ENCODE results near the gene TMEM214.

Gene TMEM214

GRCh38 chr2:27076323-27076722 is 43.6 kb downstream of the TMEM214 start:
- Histone ChIP-seq H4K20me1 (ENCODE audit: insufficient read depth, low read length, poor library complexity, severe bottlenecking) (no peaks in the 10 kb centered on the region), H3K36me3 (ENCODE audit: insufficient read depth, low read length) (no peaks in the 10 kb centered on the region), H3F3A (ENCODE audit: low read depth) (no peaks in the 10 kb centered on the region), H3K79me2 (ENCODE audit: insufficient read depth, low read length) (peaks cover 1% of the 10 kb centered on the region; the same call in 1 of the 2 replicates), H3K4me1 (ENCODE audit: insufficient read depth, low read length, poor library complexity, severe bottlenecking) (peaks cover 37% of the 10 kb centered on the region), H3K4me3 (ENCODE audit: low read length, poor library complexity, severe bottlenecking) (no peak overlapping the region), H2AFZ (ENCODE audit: low read length) (no peak overlapping the region), H3K4me2 (ENCODE audit: low read depth, low read length, poor library complexity, severe bottlenecking) (no peak overlapping the region), H3K9me2 (replicated peaks; ENCODE audit: low read depth, low read length) (no peaks in the 10 kb centered on the region), H3K27me3 (ENCODE audit: insufficient read depth, low read length, poor library complexity, severe bottlenecking) (no peaks in the 10 kb centered on the region), H3K9ac (ENCODE audit: low read depth, low read length, poor library complexity, severe bottlenecking) (no peak overlapping the region), H3K9me3 (ENCODE audit: insufficient read depth, low read depth, low read length) (no peaks in the 10 kb centered on the region)
- TF ChIP-seq CTCF (conservative IDR thresholded peaks at IDR 0.05; ENCODE audit: low read length), result no peak
- TF ChIP-seq EZH2phosphoT487 (IDR thresholded peaks at IDR 0.05; ENCODE audit: borderline replicate concordance), result no peak

GRCh38 chr2:27077231-27077630 is 44.5 kb downstream of the TMEM214 start:
- H3K4me2 ChIP-seq (ENCODE audit: low read depth, low read length, poor library complexity, severe bottlenecking), result no peak overlapping the region
- no peaks in the 10 kb centered on the region for H3K9me3 ChIP-seq (ENCODE audit: insufficient read depth, low read depth, low read length)
- H3K9ac ChIP-seq (ENCODE audit: low read depth, low read length, poor library complexity, severe bottlenecking), result no peak overlapping the region
- H3F3A ChIP-seq (ENCODE audit: low read depth), result peaks cover 7% of the 10 kb centered on the region; the same call in 1 of the 2 replicates
- no peak overlapping the region for H3K4me3 ChIP-seq (ENCODE audit: low read length, poor library complexity, severe bottlenecking)
- peaks cover 43% of the 10 kb centered on the region for H3K4me1 ChIP-seq (ENCODE audit: insufficient read depth, low read length, poor library complexity, severe bottlenecking)
- H3K36me3 ChIP-seq (ENCODE audit: insufficient read depth, low read length), result no peaks in the 10 kb centered on the region
- no peaks in the 10 kb centered on the region for H4K20me1 ChIP-seq (ENCODE audit: insufficient read depth, low read length, poor library complexity, severe bottlenecking)
- TF ChIP-seq EZH2phosphoT487 (IDR thresholded peaks at IDR 0.05; ENCODE audit: borderline replicate concordance) (no peak), CTCF (conservative IDR thresholded peaks at IDR 0.05; ENCODE audit: low read length) (no peak)
- no peaks in the 10 kb centered on the region for H3K9me2 ChIP-seq (replicated peaks; ENCODE audit: low read depth, low read length)
- no peak overlapping the region for H2AFZ ChIP-seq (ENCODE audit: low read length)
- no peaks in the 10 kb centered on the region for H3K27me3 ChIP-seq (ENCODE audit: insufficient read depth, low read length, poor library complexity, severe bottlenecking)
- peaks cover 1% of the 10 kb centered on the region; the same call in 1 of the 2 replicates for H3K79me2 ChIP-seq (ENCODE audit: insufficient read depth, low read length)

GRCh38 chr2:27078267-27079194 is 45.8 kb downstream of the TMEM214 start, which contains the start of gene EMILIN1:
EMILIN1 (plus strand) TSS chr2:27078615; CDS start chr2:27079066, 451 bp downstream.
- Histone ChIP-seq H3K9me3 (ENCODE audit: insufficient read depth, low read depth, low read length) (no peaks in the 10 kb centered on the region), H3K79me2 (ENCODE audit: insufficient read depth, low read length) (peaks cover 13% of the 10 kb centered on the region; the same call in 1 of the 2 replicates), H3F3A (ENCODE audit: low read depth) (peaks cover 7% of the 10 kb centered on the region; the same call in 1 of the 2 replicates), H3K9ac (ENCODE audit: low read depth, low read length, poor library complexity, severe bottlenecking) (no peak within 1 kb of the TSS), H3K4me1 (ENCODE audit: insufficient read depth, low read length, poor library complexity, severe bottlenecking) (peaks cover 37% of the 10 kb centered on the region), H3K4me3 (ENCODE audit: low read length, poor library complexity, severe bottlenecking) (no peak within 1 kb of the TSS), H2AFZ (ENCODE audit: low read length) (no peak within 1 kb of the TSS), H3K4me2 (ENCODE audit: low read depth, low read length, poor library complexity, severe bottlenecking) (no peak within 1 kb of the TSS), H3K9me2 (replicated peaks; ENCODE audit: low read depth, low read length) (no peaks in the 10 kb centered on the region), H3K27me3 (ENCODE audit: insufficient read depth, low read length, poor library complexity, severe bottlenecking) (no peaks in the 10 kb centered on the region), H4K20me1 (ENCODE audit: insufficient read depth, low read length, poor library complexity, severe bottlenecking) (no peaks in the 10 kb centered on the region), H3K36me3 (ENCODE audit: insufficient read depth, low read length) (no peaks in the 10 kb centered on the region)
- no peak for TF ChIP-seq CTCF (conservative IDR thresholded peaks at IDR 0.05; ENCODE audit: low read length)
